H9 (cell line): Measurements from ENCODE around the gene RTP1. TPM values are rescaled to one million over a fixed set of nuclear protein-coding genes. Genes with fewer than 3 reads are reported as not detected.

Experiments
- DNase-seq: peaks from one replicate; pipeline ENCODE4 v3.0.0-alpha.2; 2017
- H2AFZ ChIP-seq: one replicate; pipeline ENCODE4 v1.6.1; 2013; ENCODE audit warnings: mild to moderate bottlenecking, low read length, control low read depth, moderate library complexity
- H2AK5ac ChIP-seq: 2 replicates; pipeline ENCODE4 v1.6.1; 2013; ENCODE audit warnings: low read length, control low read depth, mixed read lengths; ENCODE audit not compliant: insufficient read length
- H2BK120ac ChIP-seq: one replicate; pipeline ENCODE4 v1.6.1; 2013; ENCODE audit warnings: low read depth, mild to moderate bottlenecking, low read length, control low read depth, inconsistent platforms; ENCODE audit not compliant: poor library complexity, severe bottlenecking
- H2BK12ac ChIP-seq: 2 replicates; pipeline ENCODE4 v1.6.1; 2013; ENCODE audit warnings: low read length, control low read depth, mixed read lengths, low read depth; ENCODE audit not compliant: insufficient read length
- H2BK15ac ChIP-seq: 2 replicates; pipeline ENCODE4 v1.6.1; 2013; ENCODE audit warnings: low read depth, low read length, control low read depth
- H2BK20ac ChIP-seq: one replicate; pipeline ENCODE4 v1.6.1; 2013; ENCODE audit warnings: low read depth, mild to moderate bottlenecking, low read length, control low read depth, inconsistent platforms; ENCODE audit not compliant: poor library complexity, severe bottlenecking
- H2BK5ac ChIP-seq: 2 replicates; pipeline ENCODE4 v1.6.1; 2013; ENCODE audit warnings: low read length, control low read depth, mixed read lengths; ENCODE audit not compliant: insufficient read length
- H3K14ac ChIP-seq: 2 replicates; pipeline ENCODE4 v1.6.1; 2013; ENCODE audit warnings: low read length, control low read depth; ENCODE audit not compliant: insufficient read depth
- H3K18ac ChIP-seq: 2 replicates; pipeline ENCODE4 v1.6.1; 2013; ENCODE audit warnings: low read depth, mild to moderate bottlenecking, mixed read lengths, low read length, control low read depth; ENCODE audit not compliant: insufficient read length
- H3K23ac ChIP-seq: 2 replicates; pipeline ENCODE4 v1.6.1; 2013; ENCODE audit warnings: low read length, control low read depth, mixed read lengths, low read depth; ENCODE audit not compliant: insufficient read length
- H3K23me2 ChIP-seq: 2 replicates; pipeline ENCODE4 v1.6.1; 2013; ENCODE audit warnings: low read depth, mild to moderate bottlenecking, mixed read lengths, low read length, control low read depth; ENCODE audit not compliant: insufficient read length, poor library complexity, severe bottlenecking
- H3K27ac ChIP-seq: 2 replicates; pipeline ENCODE4 v1.5.1; 2013; ENCODE audit warnings: low read length, control low read depth, mixed read lengths, low read depth; ENCODE audit not compliant: insufficient read length
- H3K27me3 ChIP-seq: 2 replicates; pipeline ENCODE4 v1.6.1; 2013; ENCODE audit warnings: low read length, control low read depth, inconsistent platforms; ENCODE audit not compliant: insufficient read depth
- H3K4ac ChIP-seq: 2 replicates; pipeline ENCODE4 v1.6.1; 2013; ENCODE audit warnings: low read depth, mild to moderate bottlenecking, control low read depth, inconsistent platforms, low read length, moderate library complexity
- H3K4me1 ChIP-seq: 2 replicates; pipeline ENCODE4 v1.6.1; 2013; ENCODE audit warnings: low read length, control low read depth, inconsistent platforms; ENCODE audit not compliant: insufficient read depth
- H3K4me2 ChIP-seq: 2 replicates; pipeline ENCODE4 v1.6.1; 2013; ENCODE audit warnings: low read length, control low read depth, mixed read lengths; ENCODE audit not compliant: insufficient read length, insufficient read depth
- H3K56ac ChIP-seq: 2 replicates; pipeline ENCODE4 v1.6.1; 2013; ENCODE audit warnings: low read depth, mild to moderate bottlenecking, mixed read lengths, low read length, control low read depth; ENCODE audit not compliant: insufficient read length
- H3K79me1 ChIP-seq: 2 replicates; pipeline ENCODE4 v1.6.1; 2013; ENCODE audit warnings: low read depth, mild to moderate bottlenecking, moderate library complexity, low read length, control low read depth, inconsistent platforms; ENCODE audit not compliant: insufficient read depth, poor library complexity, severe bottlenecking
- H3K79me2 ChIP-seq: 2 replicates; pipeline ENCODE4 v1.6.1; 2013; ENCODE audit warnings: low read length, control low read depth, inconsistent platforms; ENCODE audit not compliant: insufficient read depth
- H3K9ac ChIP-seq: 2 replicates; pipeline ENCODE4 v1.6.1; 2013; ENCODE audit warnings: low read length, control low read depth, mixed read lengths; ENCODE audit not compliant: insufficient read length; ENCODE audit errors: extremely low read depth
- H3K9me3 ChIP-seq: one replicate; pipeline ENCODE4 v1.6.1; 2013; ENCODE audit warnings: low read depth, low read length, inconsistent platforms; ENCODE audit not compliant: control insufficient read depth
- H3T11ph ChIP-seq: one replicate; pipeline ENCODE4 v1.6.1; 2013; ENCODE audit warnings: mild to moderate bottlenecking, low read length, control low read depth, inconsistent platforms
- H4K20me1 ChIP-seq: one replicate; pipeline ENCODE4 v1.6.1; 2013; ENCODE audit not compliant: control insufficient read depth, insufficient read length, insufficient read depth
- H4K5ac ChIP-seq: 2 replicates; pipeline ENCODE4 v1.6.1; 2013; ENCODE audit warnings: low read depth, mild to moderate bottlenecking, mixed read lengths, low read length, control low read depth; ENCODE audit not compliant: insufficient read length
- H4K8ac ChIP-seq: replicated peaks from 2 replicates; pipeline ENCODE4 v1.6.1; 2013; ENCODE audit warnings: low read length, control low read depth, mixed read lengths, low read depth; ENCODE audit not compliant: insufficient read length
- H4K91ac ChIP-seq: 2 replicates; pipeline ENCODE4 v1.6.1; 2013; ENCODE audit warnings: low read depth, mild to moderate bottlenecking, moderate library complexity, mixed read lengths, low read length, control low read depth; ENCODE audit not compliant: insufficient read length
- H3K27ac Mint-ChIP-seq, 3 experiments: 2 replicates in 2 of 3; 3 replicates in 1 of 3; pipeline ENCODE4 v1.8.0; 2020 to 2021; ENCODE audit warnings: mixed read lengths in 3 of 3, mild to moderate bottlenecking in 1 of 3, moderate library complexity in 1 of 3
- H3K27me3 Mint-ChIP-seq: 2 replicates; pipeline ENCODE4 v1.8.0; 2021; ENCODE audit warnings: low read depth, mild to moderate bottlenecking, moderate library complexity, mixed read lengths
- H3K36me3 Mint-ChIP-seq, 3 experiments: 2 replicates in 2 of 3; 3 replicates in 1 of 3; pipeline ENCODE4 v1.8.0; 2020 to 2021; ENCODE audit warnings: low read depth in 3 of 3, mixed read lengths in 3 of 3; ENCODE audit not compliant: insufficient read depth in 1 of 3
- H3K4me1 Mint-ChIP-seq, 2 experiments: 2 replicates each; pipeline ENCODE4 v1.8.0; 2020; ENCODE audit warnings: mixed read lengths in 2 of 2
- H3K4me3 Mint-ChIP-seq, 2 experiments: 2 replicates in 1 of 2; 3 replicates in 1 of 2; pipeline ENCODE4 v1.8.0; 2020 to 2021; ENCODE audit warnings: mild to moderate bottlenecking in 2 of 2, mixed read lengths in 2 of 2, moderate library complexity in 1 of 2
- H3K9me3 Mint-ChIP-seq, 2 experiments: 2 replicates in 1 of 2; 3 replicates in 1 of 2; pipeline ENCODE4 v1.8.0; 2020; ENCODE audit warnings: mild to moderate bottlenecking in 2 of 2, mixed read lengths in 2 of 2, moderate library complexity in 1 of 2
- CTCF ChIP-seq: fragments of 200-600 bp; sonication (generic); conservative IDR thresholded peaks from 3 replicates; pipeline ENCODE4 v1.8.0; 2021; ENCODE audit warnings: antibody characterized with exemption, mild to moderate bottlenecking
- WGBS: extraction: QIAGEN DNeasy Blood & Tissue Kit; methylation state at CpG from one replicate; pipeline ENCODE4 v1.1.7; 2013; ENCODE audit warnings: missing lambda C conversion rate, low lambda C conversion rate, mixed read lengths; ENCODE audit not compliant: insufficient read length; ENCODE audit errors: extremely low coverage; 5-methylcytosine and 5-hydroxymethylcytosine counted together
- total RNA-seq: library from RNA; stranded (reverse); gene quantifications from 2 replicates; pipeline ENCODE4 v1.2.1, GENCODE V29; 2021

Gene RTP1
- total RNA-seq, 1 experiment from 2014 or later = 6.6 TPM

- no peak overlapping the region for H2BK20ac ChIP-seq
- no peak overlapping the region for H3K23ac ChIP-seq
- no peak overlapping the region for H4K91ac ChIP-seq
- H2BK5ac ChIP-seq = no peak overlapping the region
- no peaks in the 10 kb centered on the region for H3K4me1 ChIP-seq
- H3K27me3 ChIP-seq = no peaks in the 10 kb centered on the region
- H4K8ac ChIP-seq = no peak overlapping the region
- no peak overlapping the region for H2AK5ac ChIP-seq
- no peaks in the 10 kb centered on the region for H3K79me2 ChIP-seq
- no peak for DNase-seq
- no peaks in the 10 kb centered on the region for H4K20me1 ChIP-seq
- H3K56ac ChIP-seq = no peak overlapping the region
- no peak overlapping the region for H3K18ac ChIP-seq
- no peaks in the 10 kb centered on the region for H3K9me3 ChIP-seq
- no peak overlapping the region for H2BK12ac ChIP-seq
- no peak overlapping the region for H2BK15ac ChIP-seq
- H4K5ac ChIP-seq = no peak overlapping the region
- no peak overlapping the region for H3K27ac Mint-ChIP-seq
- no CpG with 5 or more reads among the region's 2 CpGs for WGBS
- no peak overlapping the region for H3T11ph ChIP-seq
- H3K79me1 ChIP-seq = no peaks in the 10 kb centered on the region
- no peak overlapping the region; the same call in 1 of the 2 replicates for H3K14ac ChIP-seq
- no peak overlapping the region for H2BK120ac ChIP-seq
- no peak overlapping the region for H3K9ac ChIP-seq
- peaks cover 7% of the 10 kb centered on the region for H3K27me3 Mint-ChIP-seq
- H3K4me2 ChIP-seq = no peak overlapping the region
- no peak overlapping the region for H3K4ac ChIP-seq
- no peaks in the 10 kb centered on the region for H3K23me2 ChIP-seq
- no peak for TF ChIP-seq CTCF
- H2AFZ ChIP-seq = no peak overlapping the region
- no peak overlapping the region for H3K4me3 Mint-ChIP-seq
- H3K27ac ChIP-seq = no peak overlapping the region
- no peaks in the 10 kb centered on the region; a peak in 1 of 5 replicates for H3K9me3 Mint-ChIP-seq
- peaks cover 0 to 3% of the 10 kb centered on the region in 2 experiments; a peak in 1 of 4 replicates for H3K4me1 Mint-ChIP-seq
- H3K36me3 Mint-ChIP-seq = no peaks in the 10 kb centered on the region
These were observed 31.5 kb downstream of the RTP1 start for GRCh38 chr3:187228740-187229139.
